ENCODE results near the gene NOP14. TPM values are rescaled to one million over a fixed set of nuclear protein-coding genes. Genes with fewer than 3 reads are reported as not detected.

Gene NOP14
- total and polyA plus RNA-seq, 11 donors, result 11.4 to 26.0 (median 15.8) TPM

GRCh38 chr4:2915789-2916188, 47.4 kb downstream of the NOP14 start:
- TF ChIP-seq CTCF (IDR thresholded peaks at IDR 0.05) (no peak), POLR2A (IDR thresholded peaks at IDR 0.05) (no peak)
- intact Hi-C loops (cut with DNase I), result no loop called here
- no peak overlapping the region for H3K4me3 ChIP-seq
- peaks cover 0 to 13% (median 0%) of the 10 kb centered on the region in 12 donors for H3K9me3 ChIP-seq
- H3K27ac ChIP-seq, result no peak overlapping the region
- WGBS, 4 donors, result 84 to 90% (median 87%) methylated on average over 6 to 9 of the region's 9 CpGs
- no peaks in the 10 kb centered on the region for H3K27me3 ChIP-seq
- no peak for DNase-seq
- no peak for ATAC-seq
- H3K4me1 ChIP-seq, result peaks cover 0 to 14% (median 0%) of the 10 kb centered on the region in 12 donors
- H3K36me3 ChIP-seq, result peaks cover 0 to 93% (median 70%) of the 10 kb centered on the region in 9 donors

GRCh38 chr4:2914256-2915126, 48.7 kb downstream of the NOP14 start:
- no peak for ATAC-seq
- WGBS, 4 donors, result 79 to 90% (median 88%) methylated on average over 14 to 16 of the region's 16 CpGs
- Histone ChIP-seq H3K27me3 (no peaks in the 10 kb centered on the region), H3K4me3 (no peak overlapping the region), H3K36me3 (peaks cover 0 to 97% (median 81%) of the 10 kb centered on the region in 9 donors), H3K4me1 (peaks cover 0 to 25% (median 0%) of the 10 kb centered on the region in 12 donors), H3K9me3 (peaks cover 0 to 7% (median 0%) of the 10 kb centered on the region in 12 donors), H3K27ac (no peak overlapping the region)
- peak in 1 of 5 donors; percentile 19 for DNase-seq
- intact Hi-C loops (cut with DNase I), result no loop called here
- TF ChIP-seq CTCF (IDR thresholded peaks at IDR 0.05) (no peak), POLR2A (IDR thresholded peaks at IDR 0.05) (no peak)

GRCh38 chr4:2913168-2913567, 50.0 kb downstream of the NOP14 start:
- peak in 1 of 5 donors; percentile 33 for DNase-seq
- Histone ChIP-seq H3K27ac (no peak overlapping the region), H3K27me3 (no peaks in the 10 kb centered on the region), H3K4me1 (peaks cover 0 to 35% (median 0%) of the 10 kb centered on the region in 12 donors), H3K36me3 (peaks cover 0 to 99% (median 90%) of the 10 kb centered on the region in 9 donors), H3K4me3 (no peak overlapping the region), H3K9me3 (peaks cover 0 to 3% (median 0%) of the 10 kb centered on the region in 12 donors)
- WGBS, 4 donors, result 51 to 78% (median 70%) methylated on average over 6 of the region's 6 CpGs
- intact Hi-C loops (cut with DNase I), result no loop called here
- TF ChIP-seq POLR2A (IDR thresholded peaks at IDR 0.05) (no peak), CTCF (IDR thresholded peaks at IDR 0.05) (peak in 1 of 12 donors; percentile 14)
- ATAC-seq, result peak; percentile 38 to 75 (median 70)

- ATAC-seq, result no peak
These were observed 51.3 kb downstream of the NOP14 start for GRCh38 chr4:2911868-2912267.

More at GRCh38 chr4:2911868-2912267, 51.3 kb downstream of the NOP14 start:
- peaks cover 0 to 35% (median 0%) of the 10 kb centered on the region in 12 donors for H3K4me1 ChIP-seq
- no peak overlapping the region for H3K27ac ChIP-seq
- no peaks in the 10 kb centered on the region for H3K27me3 ChIP-seq
- WGBS, 4 donors, result 84 to 93% (median 88%) methylated on average over 2 to 3 of the region's 3 CpGs
- H3K4me3 ChIP-seq, result no peak overlapping the region
- no peak for DNase-seq
- TF ChIP-seq CTCF (IDR thresholded peaks at IDR 0.05) (no peak), POLR2A (IDR thresholded peaks at IDR 0.05) (no peak)
- H3K9me3 ChIP-seq, result peaks cover 0 to 3% (median 0%) of the 10 kb centered on the region in 12 donors
- peaks cover 0 to 100% (median 98%) of the 10 kb centered on the region in 9 donors for H3K36me3 ChIP-seq
- intact Hi-C loops (cut with DNase I), result no loop called here

Measured in heart left ventricle (tissue), 16 donors.